K562 (cell line): ENCODE measurements around the gene C16orf86. TPM values are rescaled to one million over a fixed set of nuclear protein-coding genes. Genes with fewer than 3 reads are reported as not detected.

ENCODE experiments used
- ATF2 ChIP-seq: sonication (generic); formaldehyde crosslinking; IDR thresholded peaks from 2 replicates; pipeline ENCODE4 v1.8.1; 2022; ENCODE audit warnings: missing genetic modification reagents
- CBX5 ChIP-seq: IDR thresholded peaks from 2 replicates; pipeline ENCODE4 v1.6.1; 2014; ENCODE audit warnings: low read depth, borderline replicate concordance
- CHCHD3 ChIP-seq: fragments of 250-450 bp; sonication (Bioruptor Pico); IDR thresholded peaks from 2 replicates; pipeline ENCODE4 v2.1.2; 2022; ENCODE audit warnings: mild to moderate bottlenecking
- DIDO1 ChIP-seq: fragments of 450-650 bp; IDR thresholded peaks from 2 replicates; pipeline ENCODE4 v1.6.1; 2016; ENCODE audit warnings: low read depth, missing biosample characterization, missing genetic modification characterization
- EP400 ChIP-seq: fragments of 450-650 bp; IDR thresholded peaks from 2 replicates; pipeline ENCODE4 v1.6.1; 2017; ENCODE audit warnings: antibody characterized with exemption, mild to moderate bottlenecking, moderate library complexity
- GABPB2 ChIP-seq: fragments of 250-450 bp; sonication (Bioruptor Pico); conservative IDR thresholded peaks from 2 replicates; pipeline ENCODE4 v1.5.1; 2021; ENCODE audit warnings: mild to moderate bottlenecking
- KDM2B ChIP-seq: fragments of 250-450 bp; sonication (Bioruptor Pico); IDR thresholded peaks from 2 replicates; pipeline ENCODE4 v1.8.0; 2021; ENCODE audit warnings: mild to moderate bottlenecking, moderate library complexity
- LCOR ChIP-seq: sonication (generic); formaldehyde crosslinking; IDR thresholded peaks from 2 replicates; pipeline ENCODE4 v1.8.0; 2022; ENCODE audit warnings: mild to moderate bottlenecking, missing genetic modification reagents
- MYC ChIP-seq, 2 experiments: fragments of 250-450 bp in 1 of 2; sonication (Bioruptor Pico) in 1 of 2; IDR thresholded peaks; 2 replicates each; pipeline versions ENCODE4 v1.5.1 to v1.6.1; 2012 to 2021; ENCODE audit warnings: low read depth in 2 of 2, borderline replicate concordance in 1 of 2, improper control_type of control experiment in 1 of 2, low read length in 1 of 2, mild to moderate bottlenecking in 1 of 2, moderate library complexity in 1 of 2
- NFYB ChIP-seq: IDR thresholded peaks from 2 replicates; pipeline ENCODE4 v1.6.1; 2011; ENCODE audit warnings: mild to moderate bottlenecking, moderate library complexity; ENCODE audit not compliant: insufficient read length; ENCODE audit errors: extremely low read depth
- NR1H2 ChIP-seq: sonication (generic); formaldehyde crosslinking; IDR thresholded peaks from 2 replicates; pipeline ENCODE4 v1.4.0; 2020; ENCODE audit warnings: mild to moderate bottlenecking, missing genetic modification reagents
- POLR2A ChIP-seq: fragments of 450-650 bp; conservative IDR thresholded peaks from 2 replicates; pipeline ENCODE4 v1.6.1; 2016
- POLR2G ChIP-seq: fragments of 200-400 bp; formaldehyde crosslinking; IDR thresholded peaks from 2 replicates; pipeline ENCODE4 v1.6.1; 2017; ENCODE audit warnings: low read depth, mild to moderate bottlenecking, antibody characterized with exemption, low read length, moderate library complexity
- SAFB ChIP-seq: fragments of 200-400 bp; formaldehyde crosslinking; IDR thresholded peaks from 2 replicates; pipeline ENCODE4 v1.6.1; 2017; ENCODE audit warnings: low read depth, low read length, borderline replicate concordance
- SFPQ ChIP-seq: fragments of 200-400 bp; formaldehyde crosslinking; IDR thresholded peaks from 2 replicates; pipeline ENCODE4 v1.6.1; 2017; ENCODE audit warnings: mild to moderate bottlenecking, low read depth, low read length, moderate library complexity
- SUPT5H ChIP-seq: fragments of 450-650 bp; IDR thresholded peaks from 2 replicates; pipeline ENCODE4 v1.6.1; 2016
- TARDBP ChIP-seq: fragments of 450-650 bp; IDR thresholded peaks from 2 replicates; pipeline ENCODE4 v1.6.1; 2016
- TEAD4 ChIP-seq, 2 experiments: sonication (generic) in 1 of 2; formaldehyde crosslinking in 1 of 2; IDR thresholded peaks; 2 replicates each; pipeline versions ENCODE4 v1.6.1 to v1.8.0; 2012 to 2022; ENCODE audit warnings: borderline replicate concordance in 1 of 2, inconsistent platforms in 1 of 2, low read length in 1 of 2, mild to moderate bottlenecking in 1 of 2, missing genetic modification reagents in 1 of 2
- THRAP3 ChIP-seq: fragments of 450-650 bp; IDR thresholded peaks from 2 replicates; pipeline ENCODE4 v1.6.1; 2016; ENCODE audit warnings: mild to moderate bottlenecking, inconsistent platforms, borderline replicate concordance
- ZNF134 ChIP-seq: fragments of 250-450 bp; sonication (Bioruptor Pico); conservative IDR thresholded peaks from 2 replicates; pipeline ENCODE4 v1.4.0; 2020
- ZNF79 ChIP-seq: fragments of 250-450 bp; sonication (Bioruptor Pico); IDR thresholded peaks from 2 replicates; pipeline ENCODE4 v1.4.0; 2020; ENCODE audit warnings: low read depth, mild to moderate bottlenecking, moderate library complexity
- ZZZ3 ChIP-seq: fragments of 450-650 bp; IDR thresholded peaks from 2 replicates; pipeline ENCODE4 v1.6.1; 2016; ENCODE audit warnings: antibody characterized with exemption, mild to moderate bottlenecking, moderate library complexity
- polyA plus RNA-seq, 8 experiments: library from polyadenylated mRNA; depleted of rRNA in 4 of 8; stranded (reverse) in 5 of 8; unstranded in 3 of 8; fragments of >200 nt; fragmentation: Nextera tagmentation in 2 of 8; fragmentation: Illumina TruSeq in 1 of 8; extraction: Ambion mirVana in 2 of 8; extraction: Trizol in 1 of 8; gene quantifications; 2 replicates each; pipeline versions ENCODE4 v1.2.1 to v1.2.3, GENCODE V29; 2011 to 2014; ENCODE audit warnings: inconsistent platforms in 1 of 8, missing spikeins in 1 of 8
- total RNA-seq, 7 experiments: library from RNA; depleted of rRNA in 6 of 7; stranded (reverse); fragments of >200 nt in 6 of 7; fragmentation: Illumina TruSeq in 2 of 7; extraction: Trizol in 2 of 7; gene quantifications; 2 replicates each; pipeline versions ENCODE4 v1.2.1 to v1.2.3, GENCODE V29; 2011 to 2021; ENCODE audit warnings: low replicate concordance in 1 of 7
- TF ChIP-seq, protein P1 (sequence below): fragments of 450-650 bp; formaldehyde crosslinking; IDR thresholded peaks from 2 replicates; pipeline ENCODE4 v1.4.0; 2020; ENCODE audit warnings: mild to moderate bottlenecking, moderate library complexity
- TF ChIP-seq, protein P2 (sequence below): fragments of 450-650 bp; IDR thresholded peaks from 2 replicates; pipeline ENCODE4 v1.6.1; 2016; ENCODE audit warnings: missing biosample characterization, missing genetic modification characterization

C16orf86 gene
- total and polyA plus RNA-seq, 9 of the 15 experiments (the other 6 are each of a cell fraction or from before 2014, with no cell fraction given) = 0.13 to 1.2 (median 0.27) TPM; not detected in 3

GRCh38 chr16:67660564-67661028, 6.0 kb upstream of the C16orf86 start, which contains the start of gene PARD6A (continued):
- TF ChIP-seq NR1H2 (CRISPR knock-in tag) (no peak), GABPB2 (CRISPR knock-in tag) (no peak), LCOR (CRISPR knock-in tag) (0 out of 2 replicates have a peak, but pooled peaks have one; percentile 67), SFPQ (no peak), THRAP3 (no peak), MYC (IDR thresholded peaks at IDR 0.05; ENCODE audit: low read depth, low read length) (peak; percentile 64; the same call in 1 of the 2 replicates), MYC (CRISPR knock-in tag; IDR thresholded peaks at IDR 0.05; ENCODE audit: borderline replicate concordance, low read depth) (no peak), POLR2G (no peak), ZNF79 (CRISPR knock-in tag) (no peak), NFYB (peak; percentile 49), EP400 (peak; percentile 6; the same call in 1 of the 2 replicates), SUPT5H (no peak), TARDBP (no peak), KDM2B (CRISPR knock-in tag) (no peak), POLR2A (0 out of 2 replicates have a peak, but pooled peaks have one; percentile 31), CHCHD3 (CRISPR knock-in tag) (no peak), SAFB (peak; percentile 28; the same call in 1 of the 2 replicates), TEAD4 (IDR thresholded peaks at IDR 0.05; ENCODE audit: low read length) (0 out of 2 replicates have a peak, but pooled peaks have one; percentile 7), TEAD4 (CRISPR knock-in tag; IDR thresholded peaks at IDR 0.05; ENCODE audit: borderline replicate concordance) (no peak), ATF2 (CRISPR knock-in tag) (no peak), CBX5 (no peak), DIDO1 (tag) (0 out of 2 replicates have a peak, but pooled peaks have one; percentile 25), ZZZ3 (no peak), ZNF134 (CRISPR knock-in tag) (no peak)
- TF ChIP-seq, protein P1, sequence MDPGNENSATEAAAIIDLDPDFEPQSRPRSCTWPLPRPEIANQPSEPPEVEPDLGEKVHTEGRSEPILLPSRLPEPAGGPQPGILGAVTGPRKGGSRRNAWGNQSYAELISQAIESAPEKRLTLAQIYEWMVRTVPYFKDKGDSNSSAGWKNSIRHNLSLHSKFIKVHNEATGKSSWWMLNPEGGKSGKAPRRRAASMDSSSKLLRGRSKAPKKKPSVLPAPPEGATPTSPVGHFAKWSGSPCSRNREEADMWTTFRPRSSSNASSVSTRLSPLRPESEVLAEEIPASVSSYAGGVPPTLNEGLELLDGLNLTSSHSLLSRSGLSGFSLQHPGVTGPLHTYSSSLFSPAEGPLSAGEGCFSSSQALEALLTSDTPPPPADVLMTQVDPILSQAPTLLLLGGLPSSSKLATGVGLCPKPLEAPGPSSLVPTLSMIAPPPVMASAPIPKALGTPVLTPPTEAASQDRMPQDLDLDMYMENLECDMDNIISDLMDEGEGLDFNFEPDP (CRISPR knock-in tag) = no peak
- TF ChIP-seq, protein P2, sequence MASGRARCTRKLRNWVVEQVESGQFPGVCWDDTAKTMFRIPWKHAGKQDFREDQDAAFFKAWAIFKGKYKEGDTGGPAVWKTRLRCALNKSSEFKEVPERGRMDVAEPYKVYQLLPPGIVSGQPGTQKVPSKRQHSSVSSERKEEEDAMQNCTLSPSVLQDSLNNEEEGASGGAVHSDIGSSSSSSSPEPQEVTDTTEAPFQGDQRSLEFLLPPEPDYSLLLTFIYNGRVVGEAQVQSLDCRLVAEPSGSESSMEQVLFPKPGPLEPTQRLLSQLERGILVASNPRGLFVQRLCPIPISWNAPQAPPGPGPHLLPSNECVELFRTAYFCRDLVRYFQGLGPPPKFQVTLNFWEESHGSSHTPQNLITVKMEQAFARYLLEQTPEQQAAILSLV = peak; percentile 35; the same call in 1 of the 2 replicates
